ENCODE data around the gene MTERF2. TPM values are rescaled to one million over a fixed set of nuclear protein-coding genes. Genes with fewer than 3 reads are reported as not detected.

Gene MTERF2
- total RNA-seq, 1 experiment from 2014 or later: 7.8 TPM

- TF ChIP-seq, protein P1, sequence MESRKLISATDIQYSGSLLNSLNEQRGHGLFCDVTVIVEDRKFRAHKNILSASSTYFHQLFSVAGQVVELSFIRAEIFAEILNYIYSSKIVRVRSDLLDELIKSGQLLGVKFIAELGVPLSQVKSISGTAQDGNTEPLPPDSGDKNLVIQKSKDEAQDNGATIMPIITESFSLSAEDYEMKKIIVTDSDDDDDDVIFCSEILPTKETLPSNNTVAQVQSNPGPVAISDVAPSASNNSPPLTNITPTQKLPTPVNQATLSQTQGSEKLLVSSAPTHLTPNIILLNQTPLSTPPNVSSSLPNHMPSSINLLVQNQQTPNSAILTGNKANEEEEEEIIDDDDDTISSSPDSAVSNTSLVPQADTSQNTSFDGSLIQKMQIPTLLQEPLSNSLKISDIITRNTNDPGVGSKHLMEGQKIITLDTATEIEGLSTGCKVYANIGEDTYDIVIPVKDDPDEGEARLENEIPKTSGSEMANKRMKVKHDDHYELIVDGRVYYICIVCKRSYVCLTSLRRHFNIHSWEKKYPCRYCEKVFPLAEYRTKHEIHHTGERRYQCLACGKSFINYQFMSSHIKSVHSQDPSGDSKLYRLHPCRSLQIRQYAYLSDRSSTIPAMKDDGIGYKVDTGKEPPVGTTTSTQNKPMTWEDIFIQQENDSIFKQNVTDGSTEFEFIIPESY (IDR thresholded peaks at IDR 0.05; ENCODE audit: extremely low read depth, insufficient replicate concordance, low read length): no peak
- TF ChIP-seq, protein P2, sequence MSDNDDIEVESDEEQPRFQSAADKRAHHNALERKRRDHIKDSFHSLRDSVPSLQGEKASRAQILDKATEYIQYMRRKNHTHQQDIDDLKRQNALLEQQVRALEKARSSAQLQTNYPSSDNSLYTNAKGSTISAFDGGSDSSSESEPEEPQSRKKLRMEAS (IDR thresholded peaks at IDR 0.05): no peak
- TF ChIP-seq, protein P3, sequence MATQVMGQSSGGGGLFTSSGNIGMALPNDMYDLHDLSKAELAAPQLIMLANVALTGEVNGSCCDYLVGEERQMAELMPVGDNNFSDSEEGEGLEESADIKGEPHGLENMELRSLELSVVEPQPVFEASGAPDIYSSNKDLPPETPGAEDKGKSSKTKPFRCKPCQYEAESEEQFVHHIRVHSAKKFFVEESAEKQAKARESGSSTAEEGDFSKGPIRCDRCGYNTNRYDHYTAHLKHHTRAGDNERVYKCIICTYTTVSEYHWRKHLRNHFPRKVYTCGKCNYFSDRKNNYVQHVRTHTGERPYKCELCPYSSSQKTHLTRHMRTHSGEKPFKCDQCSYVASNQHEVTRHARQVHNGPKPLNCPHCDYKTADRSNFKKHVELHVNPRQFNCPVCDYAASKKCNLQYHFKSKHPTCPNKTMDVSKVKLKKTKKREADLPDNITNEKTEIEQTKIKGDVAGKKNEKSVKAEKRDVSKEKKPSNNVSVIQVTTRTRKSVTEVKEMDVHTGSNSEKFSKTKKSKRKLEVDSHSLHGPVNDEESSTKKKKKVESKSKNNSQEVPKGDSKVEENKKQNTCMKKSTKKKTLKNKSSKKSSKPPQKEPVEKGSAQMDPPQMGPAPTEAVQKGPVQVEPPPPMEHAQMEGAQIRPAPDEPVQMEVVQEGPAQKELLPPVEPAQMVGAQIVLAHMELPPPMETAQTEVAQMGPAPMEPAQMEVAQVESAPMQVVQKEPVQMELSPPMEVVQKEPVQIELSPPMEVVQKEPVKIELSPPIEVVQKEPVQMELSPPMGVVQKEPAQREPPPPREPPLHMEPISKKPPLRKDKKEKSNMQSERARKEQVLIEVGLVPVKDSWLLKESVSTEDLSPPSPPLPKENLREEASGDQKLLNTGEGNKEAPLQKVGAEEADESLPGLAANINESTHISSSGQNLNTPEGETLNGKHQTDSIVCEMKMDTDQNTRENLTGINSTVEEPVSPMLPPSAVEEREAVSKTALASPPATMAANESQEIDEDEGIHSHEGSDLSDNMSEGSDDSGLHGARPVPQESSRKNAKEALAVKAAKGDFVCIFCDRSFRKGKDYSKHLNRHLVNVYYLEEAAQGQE (IDR thresholded peaks at IDR 0.05; ENCODE audit: low read depth): no peak
- TF ChIP-seq POLR2AphosphoS5 (IDR thresholded peaks at IDR 0.05; ENCODE audit: low read depth, low read length) (no peak), SRF (IDR thresholded peaks at IDR 0.05; ENCODE audit: low read depth) (no peak), SP1 (IDR thresholded peaks at IDR 0.05; ENCODE audit: low read depth) (no peak), ELF1 (IDR thresholded peaks at IDR 0.05; ENCODE audit: borderline replicate concordance, low read depth) (no peak), EZH2phosphoT487 (IDR thresholded peaks at IDR 0.05; ENCODE audit: borderline replicate concordance) (no peak), TCF7L2 (IDR thresholded peaks at IDR 0.05; ENCODE audit: borderline replicate concordance, extremely low read depth, insufficient read depth, insufficient read length) (no peak), ZNF274 (IDR thresholded peaks at IDR 0.05; ENCODE audit: low read depth, low read length) (no peak), SIN3A (IDR thresholded peaks at IDR 0.05; ENCODE audit: low read depth) (no peak), EGR1 (IDR thresholded peaks at IDR 0.05; ENCODE audit: low read depth) (no peak), RAD21 (IDR thresholded peaks at IDR 0.05; ENCODE audit: low read depth) (no peak), FOSL1 (IDR thresholded peaks at IDR 0.05; ENCODE audit: low read depth) (no peak)
- TF ChIP-seq, protein P4, sequence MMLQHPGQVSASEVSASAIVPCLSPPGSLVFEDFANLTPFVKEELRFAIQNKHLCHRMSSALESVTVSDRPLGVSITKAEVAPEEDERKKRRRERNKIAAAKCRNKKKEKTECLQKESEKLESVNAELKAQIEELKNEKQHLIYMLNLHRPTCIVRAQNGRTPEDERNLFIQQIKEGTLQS (IDR thresholded peaks at IDR 0.05): no peak
- Histone ChIP-seq H3K9me2 (ENCODE audit: insufficient read depth) (no peaks in the 10 kb centered on the region), H3K9me3 (ENCODE audit: control insufficient read depth in 1 of 2, insufficient read depth in 1 of 2, low read depth in 1 of 2, low read length in 2 of 2) (no peaks in the 10 kb centered on the region), H3K27ac (ENCODE audit: low read depth, low read length) (no peak overlapping the region), H3K4me3 (replicated peaks in 1 of 2; ENCODE audit: low read depth in 1 of 2, low read length in 2 of 2) (no peak overlapping the region), H3K4me2 (ENCODE audit: low read length) (no peak overlapping the region), H3K36me3 (ENCODE audit: control insufficient read depth in 1 of 2, insufficient read depth in 2 of 2, low read length in 2 of 2) (peaks cover 0 to 5% of the 10 kb centered on the region in 2 experiments; a peak in 1 of 4 replicates), H3K4me1 (ENCODE audit: control insufficient read depth in 1 of 2, insufficient read depth in 2 of 2, low read length in 2 of 2) (peaks cover 4 to 7% of the 10 kb centered on the region in 2 experiments; a peak in 2 of 4 replicates), H3K27me3 (ENCODE audit: insufficient read depth, low read length) (no peaks in the 10 kb centered on the region), H2AFZ (ENCODE audit: low read depth, low read length, poor library complexity, severe bottlenecking) (no peak overlapping the region), H3K9ac (ENCODE audit: low read length) (no peak overlapping the region), H3K79me2 (ENCODE audit: insufficient read depth, low read length) (peaks cover 2% of the 10 kb centered on the region; the same call in 1 of the 2 replicates), H4K20me1 (ENCODE audit: insufficient read depth) (no peaks in the 10 kb centered on the region)
- DNase-seq (ENCODE audit: low read depth, low spot score) (no peak), ATAC-seq (no peak)
- ChIA-PET CTCF (no interaction called here), POLR2A (no interaction called here), RAD21 (ENCODE audit: low non-redundant PET in 1 of 2, low total read pairs in 2 of 2, uncharacterized antibody in 2 of 2, unreplicated experiment in 2 of 2) (no interaction called here)
- intact Hi-C loops (cut with micrococcal nuclease): no loop called here
- BruUV-seq (replicated peaks): no TSS peak
These were observed 6.0 kb downstream of the MTERF2 start for GRCh38 chr12:106980944-106981343.
